ENCODE results near the gene RYR2.

RYR2 gene

GRCh38 chr1:237065903-237066302 lies 23.9 kb downstream of the RYR2 start:
- Histone ChIP-seq H3K4me1 (ENCODE audit: control insufficient read depth, insufficient read depth, low read length, poor library complexity, severe bottlenecking) (no peaks in the 10 kb centered on the region), H3K36me3 (ENCODE audit: control insufficient read depth, insufficient read depth, low read length) (no peaks in the 10 kb centered on the region), H3K9me3 (ENCODE audit: control insufficient read depth, low read length) (no peaks in the 10 kb centered on the region), H3K4me3 (ENCODE audit: insufficient read depth, low read depth, low read length, poor library complexity, severe bottlenecking) (no peak overlapping the region), H3K27me3 (replicated peaks; ENCODE audit: control insufficient read depth, insufficient read depth, low read length, poor library complexity, severe bottlenecking) (no peaks in the 10 kb centered on the region), H3K27ac (ENCODE audit: insufficient read depth, low read length, poor library complexity, severe bottlenecking) (no peak overlapping the region)
- no peak for DNase-seq

- H3K9me3 ChIP-seq (ENCODE audit: control insufficient read depth, low read length) = no peaks in the 10 kb centered on the region
- no peak overlapping the region for H3K4me3 ChIP-seq (ENCODE audit: insufficient read depth, low read depth, low read length, poor library complexity, severe bottlenecking)
- DNase-seq = no peak
- no peak overlapping the region for H3K27ac ChIP-seq (ENCODE audit: insufficient read depth, low read length, poor library complexity, severe bottlenecking)
- H3K4me1 ChIP-seq (ENCODE audit: control insufficient read depth, insufficient read depth, low read length, poor library complexity, severe bottlenecking) = no peaks in the 10 kb centered on the region
- H3K36me3 ChIP-seq (ENCODE audit: control insufficient read depth, insufficient read depth, low read length) = no peaks in the 10 kb centered on the region
- H3K27me3 ChIP-seq (replicated peaks; ENCODE audit: control insufficient read depth, insufficient read depth, low read length, poor library complexity, severe bottlenecking) = no peaks in the 10 kb centered on the region
Measured at GRCh38 chr1:237070519-237070918, 28.5 kb downstream of the RYR2 start.

- H3K4me3 ChIP-seq (ENCODE audit: insufficient read depth, low read depth, low read length, poor library complexity, severe bottlenecking) = no peak overlapping the region
- no peaks in the 10 kb centered on the region for H3K9me3 ChIP-seq (ENCODE audit: control insufficient read depth, low read length)
- DNase-seq = no peak
- H3K27me3 ChIP-seq (replicated peaks; ENCODE audit: control insufficient read depth, insufficient read depth, low read length, poor library complexity, severe bottlenecking) = no peaks in the 10 kb centered on the region
- no peaks in the 10 kb centered on the region for H3K4me1 ChIP-seq (ENCODE audit: control insufficient read depth, insufficient read depth, low read length, poor library complexity, severe bottlenecking)
- H3K27ac ChIP-seq (ENCODE audit: insufficient read depth, low read length, poor library complexity, severe bottlenecking) = no peak overlapping the region
- no peaks in the 10 kb centered on the region for H3K36me3 ChIP-seq (ENCODE audit: control insufficient read depth, insufficient read depth, low read length)
Measured at GRCh38 chr1:237071641-237072420, 29.8 kb downstream of the RYR2 start.

- H3K27me3 ChIP-seq (replicated peaks; ENCODE audit: control insufficient read depth, insufficient read depth, low read length, poor library complexity, severe bottlenecking) = no peaks in the 10 kb centered on the region
- H3K9me3 ChIP-seq (ENCODE audit: control insufficient read depth, low read length) = no peaks in the 10 kb centered on the region
- H3K27ac ChIP-seq (ENCODE audit: insufficient read depth, low read length, poor library complexity, severe bottlenecking) = no peak overlapping the region
- H3K4me3 ChIP-seq (ENCODE audit: insufficient read depth, low read depth, low read length, poor library complexity, severe bottlenecking) = no peak overlapping the region
- no peaks in the 10 kb centered on the region for H3K36me3 ChIP-seq (ENCODE audit: control insufficient read depth, insufficient read depth, low read length)
- no peak for DNase-seq
- H3K4me1 ChIP-seq (ENCODE audit: control insufficient read depth, insufficient read depth, low read length, poor library complexity, severe bottlenecking) = no peaks in the 10 kb centered on the region
Measured at GRCh38 chr1:237074371-237075117, 32.6 kb downstream of the RYR2 start.

- no peaks in the 10 kb centered on the region for H3K36me3 ChIP-seq (ENCODE audit: control insufficient read depth, insufficient read depth, low read length)
- H3K27me3 ChIP-seq (replicated peaks; ENCODE audit: control insufficient read depth, insufficient read depth, low read length, poor library complexity, severe bottlenecking) = no peaks in the 10 kb centered on the region
- DNase-seq = no peak
- H3K9me3 ChIP-seq (ENCODE audit: control insufficient read depth, low read length) = no peaks in the 10 kb centered on the region
- no peaks in the 10 kb centered on the region for H3K4me1 ChIP-seq (ENCODE audit: control insufficient read depth, insufficient read depth, low read length, poor library complexity, severe bottlenecking)
- no peak overlapping the region for H3K27ac ChIP-seq (ENCODE audit: insufficient read depth, low read length, poor library complexity, severe bottlenecking)
- no peak overlapping the region for H3K4me3 ChIP-seq (ENCODE audit: insufficient read depth, low read depth, low read length, poor library complexity, severe bottlenecking)
Measured at GRCh38 chr1:237084341-237085077, 42.5 kb downstream of the RYR2 start.

- no peaks in the 10 kb centered on the region for H3K4me1 ChIP-seq (ENCODE audit: control insufficient read depth, insufficient read depth, low read length, poor library complexity, severe bottlenecking)
- no peak overlapping the region for H3K27ac ChIP-seq (ENCODE audit: insufficient read depth, low read length, poor library complexity, severe bottlenecking)
- H3K27me3 ChIP-seq (replicated peaks; ENCODE audit: control insufficient read depth, insufficient read depth, low read length, poor library complexity, severe bottlenecking) = no peaks in the 10 kb centered on the region
- H3K36me3 ChIP-seq (ENCODE audit: control insufficient read depth, insufficient read depth, low read length) = no peaks in the 10 kb centered on the region
- H3K9me3 ChIP-seq (ENCODE audit: control insufficient read depth, low read length) = no peaks in the 10 kb centered on the region
- no peak for DNase-seq
- H3K4me3 ChIP-seq (ENCODE audit: insufficient read depth, low read depth, low read length, poor library complexity, severe bottlenecking) = no peak overlapping the region
Measured at GRCh38 chr1:237091691-237092090, 49.7 kb downstream of the RYR2 start.

- H3K4me3 ChIP-seq (ENCODE audit: insufficient read depth, low read depth, low read length, poor library complexity, severe bottlenecking) = no peak overlapping the region
- no peak for DNase-seq
- no peaks in the 10 kb centered on the region for H3K36me3 ChIP-seq (ENCODE audit: control insufficient read depth, insufficient read depth, low read length)
- no peaks in the 10 kb centered on the region for H3K9me3 ChIP-seq (ENCODE audit: control insufficient read depth, low read length)
- H3K27me3 ChIP-seq (replicated peaks; ENCODE audit: control insufficient read depth, insufficient read depth, low read length, poor library complexity, severe bottlenecking) = no peaks in the 10 kb centered on the region
- H3K4me1 ChIP-seq (ENCODE audit: control insufficient read depth, insufficient read depth, low read length, poor library complexity, severe bottlenecking) = no peaks in the 10 kb centered on the region
- no peak overlapping the region for H3K27ac ChIP-seq (ENCODE audit: insufficient read depth, low read length, poor library complexity, severe bottlenecking)
Measured at GRCh38 chr1:237093691-237094090, 51.7 kb downstream of the RYR2 start.

GRCh38 chr1:237098541-237098940 lies 56.6 kb downstream of the RYR2 start:
- no peaks in the 10 kb centered on the region for H3K36me3 ChIP-seq (ENCODE audit: control insufficient read depth, insufficient read depth, low read length)
- no peaks in the 10 kb centered on the region for H3K9me3 ChIP-seq (ENCODE audit: control insufficient read depth, low read length)
- no peak overlapping the region for H3K4me3 ChIP-seq (ENCODE audit: insufficient read depth, low read depth, low read length, poor library complexity, severe bottlenecking)
- no peaks in the 10 kb centered on the region for H3K27me3 ChIP-seq (replicated peaks; ENCODE audit: control insufficient read depth, insufficient read depth, low read length, poor library complexity, severe bottlenecking)
- DNase-seq = no peak
- H3K4me1 ChIP-seq (ENCODE audit: control insufficient read depth, insufficient read depth, low read length, poor library complexity, severe bottlenecking) = no peaks in the 10 kb centered on the region
- H3K27ac ChIP-seq (ENCODE audit: insufficient read depth, low read length, poor library complexity, severe bottlenecking) = no peak overlapping the region

- Histone ChIP-seq H3K27ac (ENCODE audit: insufficient read depth, low read length, poor library complexity, severe bottlenecking) (no peak overlapping the region), H3K9me3 (ENCODE audit: control insufficient read depth, low read length) (no peaks in the 10 kb centered on the region), H3K4me1 (ENCODE audit: control insufficient read depth, insufficient read depth, low read length, poor library complexity, severe bottlenecking) (no peaks in the 10 kb centered on the region), H3K36me3 (ENCODE audit: control insufficient read depth, insufficient read depth, low read length) (no peaks in the 10 kb centered on the region), H3K27me3 (replicated peaks; ENCODE audit: control insufficient read depth, insufficient read depth, low read length, poor library complexity, severe bottlenecking) (no peaks in the 10 kb centered on the region), H3K4me3 (ENCODE audit: insufficient read depth, low read depth, low read length, poor library complexity, severe bottlenecking) (no peak overlapping the region)
- no peak for DNase-seq
Measured at GRCh38 chr1:237103021-237103420, 61.0 kb downstream of the RYR2 start.

GRCh38 chr1:237104096-237104495 lies 62.1 kb downstream of the RYR2 start:
- Histone ChIP-seq H3K36me3 (ENCODE audit: control insufficient read depth, insufficient read depth, low read length) (no peaks in the 10 kb centered on the region), H3K4me3 (ENCODE audit: insufficient read depth, low read depth, low read length, poor library complexity, severe bottlenecking) (no peak overlapping the region), H3K27me3 (replicated peaks; ENCODE audit: control insufficient read depth, insufficient read depth, low read length, poor library complexity, severe bottlenecking) (no peaks in the 10 kb centered on the region), H3K9me3 (ENCODE audit: control insufficient read depth, low read length) (no peaks in the 10 kb centered on the region), H3K27ac (ENCODE audit: insufficient read depth, low read length, poor library complexity, severe bottlenecking) (no peak overlapping the region), H3K4me1 (ENCODE audit: control insufficient read depth, insufficient read depth, low read length, poor library complexity, severe bottlenecking) (no peaks in the 10 kb centered on the region)
- DNase-seq = no peak
